Urinary bladder (tissue), 4 donors: ENCODE data around the gene LINGO4. TPM values are rescaled to one million over a fixed set of nuclear protein-coding genes. Genes with fewer than 3 reads are reported as not detected.

Experiments used
- DNase-seq: peaks from one replicate; pipeline ENCODE4 v3.0.0-alpha.2; 2015; ENCODE audit errors: extremely low spot score
- H3K27ac ChIP-seq: one replicate; pipeline ENCODE4 v1.5.1; 2013; ENCODE audit warnings: low read depth, mild to moderate bottlenecking, moderate library complexity
- H3K36me3 ChIP-seq: one replicate; pipeline ENCODE4 v1.6.1; 2013; ENCODE audit warnings: mild to moderate bottlenecking, moderate library complexity; ENCODE audit not compliant: insufficient read depth
- H3K4me1 ChIP-seq: one replicate; pipeline ENCODE4 v1.6.1; 2013; ENCODE audit warnings: mild to moderate bottlenecking, moderate library complexity; ENCODE audit not compliant: insufficient read depth
- H3K4me3 ChIP-seq: one replicate; pipeline ENCODE4 v1.5.1; 2013; ENCODE audit warnings: low read depth, low read length
- WGBS: extraction: QIAGEN DNeasy Blood & Tissue Kit; methylation state at CpG from one replicate; pipeline ENCODE4 v1.1.7; 2013; 5-methylcytosine and 5-hydroxymethylcytosine counted together
- polyA plus RNA-seq: library from polyadenylated mRNA; stranded (reverse); fragments of 200-250 nt; gene quantifications from one replicate; pipeline ENCODE4 v1.2.3, GENCODE V29; 2013
- total RNA-seq: library from RNA; depleted of rRNA; stranded (reverse); fragments of >200 nt; gene quantifications from one replicate; pipeline ENCODE4 v1.2.3, GENCODE V29; 2014
- donor health status: healthy with polysubstance abuse.
- donor health status: healthy.

Gene LINGO4
- total and polyA plus RNA-seq, 2 donors: 0.16 to 0.19 TPM

- Histone ChIP-seq H3K4me3 (no peak overlapping the region), H3K4me1 (no peaks in the 10 kb centered on the region), H3K36me3 (no peaks in the 10 kb centered on the region), H3K27ac (no peak overlapping the region)
- WGBS: 34% methylated on average over 4 of the region's 4 CpGs
- DNase-seq: no peak
Observed at GRCh38 chr1:151829352-151830046, 24.3 kb upstream of the LINGO4 start.

- 7% methylated on average over 12 of the region's 12 CpGs for WGBS
- peak; percentile 40 for DNase-seq
- no peaks in the 10 kb centered on the region for H3K36me3 ChIP-seq
- no peak overlapping the region for H3K4me3 ChIP-seq
- no peak overlapping the region for H3K27ac ChIP-seq
- H3K4me1 ChIP-seq: no peaks in the 10 kb centered on the region
Observed at GRCh38 chr1:151828921-151829320, 23.7 kb upstream of the LINGO4 start.

- no peak overlapping the region for H3K27ac ChIP-seq
- H3K4me3 ChIP-seq: no peak overlapping the region
- no peaks in the 10 kb centered on the region for H3K36me3 ChIP-seq
- no peaks in the 10 kb centered on the region for H3K4me1 ChIP-seq
- WGBS: 56% methylated on average over 9 of the region's 9 CpGs
- DNase-seq: no peak
Observed at GRCh38 chr1:151827853-151828252, 22.6 kb upstream of the LINGO4 start.

- Histone ChIP-seq H3K27ac (no peak overlapping the region), H3K4me1 (no peaks in the 10 kb centered on the region), H3K4me3 (no peak overlapping the region), H3K36me3 (no peaks in the 10 kb centered on the region)
- no peak for DNase-seq
- 49% methylated on average over 21 of the region's 21 CpGs for WGBS
Observed at GRCh38 chr1:151825751-151826660, 20.8 kb upstream of the LINGO4 start.

GRCh38 chr1:151825204-151825603 is 20.0 kb upstream of the LINGO4 start:
- no peak overlapping the region for H3K27ac ChIP-seq
- no peak overlapping the region for H3K4me3 ChIP-seq
- no peaks in the 10 kb centered on the region for H3K4me1 ChIP-seq
- no peaks in the 10 kb centered on the region for H3K36me3 ChIP-seq
- DNase-seq: no peak
- 77% methylated on average over 9 of the region's 9 CpGs for WGBS

- Histone ChIP-seq H3K36me3 (no peaks in the 10 kb centered on the region), H3K4me3 (no peak overlapping the region), H3K27ac (no peak overlapping the region), H3K4me1 (no peaks in the 10 kb centered on the region)
- 76% methylated on average over 8 of the region's 8 CpGs for WGBS
- no peak for DNase-seq
Observed at GRCh38 chr1:151823175-151823574, 18.0 kb upstream of the LINGO4 start.

- Histone ChIP-seq H3K27ac (no peak overlapping the region), H3K4me3 (no peak overlapping the region), H3K36me3 (no peaks in the 10 kb centered on the region), H3K4me1 (no peaks in the 10 kb centered on the region)
- DNase-seq: no peak
- WGBS: 51% methylated on average over 7 of the region's 7 CpGs
Observed at GRCh38 chr1:151822404-151822803, 17.2 kb upstream of the LINGO4 start.

- Histone ChIP-seq H3K27ac (no peak overlapping the region), H3K4me1 (no peaks in the 10 kb centered on the region), H3K36me3 (no peaks in the 10 kb centered on the region), H3K4me3 (no peak overlapping the region)
- no peak for DNase-seq
- 16% methylated on average over 2 of the region's 2 CpGs for WGBS
Observed at GRCh38 chr1:151820940-151821339, 15.7 kb upstream of the LINGO4 start.

- H3K4me3 ChIP-seq: no peak overlapping the region
- H3K27ac ChIP-seq: no peak overlapping the region
- H3K36me3 ChIP-seq: no peaks in the 10 kb centered on the region
- 73% methylated on average over 7 of the region's 7 CpGs for WGBS
- H3K4me1 ChIP-seq: no peaks in the 10 kb centered on the region
- DNase-seq: no peak
Observed at GRCh38 chr1:151819976-151820623, 14.9 kb upstream of the LINGO4 start.

- Histone ChIP-seq H3K4me3 (no peak overlapping the region), H3K27ac (no peak overlapping the region), H3K4me1 (no peaks in the 10 kb centered on the region), H3K36me3 (no peaks in the 10 kb centered on the region)
- WGBS: 87% methylated on average over 12 of the region's 12 CpGs
- no peak for DNase-seq
Observed at GRCh38 chr1:151819227-151819835, 14.1 kb upstream of the LINGO4 start.

GRCh38 chr1:151817353-151817730 is 12.1 kb upstream of the LINGO4 start:
- Histone ChIP-seq H3K4me1 (no peaks in the 10 kb centered on the region), H3K36me3 (no peaks in the 10 kb centered on the region), H3K4me3 (no peak overlapping the region), H3K27ac (no peak overlapping the region)
- 62% methylated on average over 7 of the region's 7 CpGs for WGBS
- DNase-seq: no peak

- no peak overlapping the region for H3K27ac ChIP-seq
- DNase-seq: no peak
- H3K36me3 ChIP-seq: no peaks in the 10 kb centered on the region
- 78% methylated on average over 26 of the region's 26 CpGs for WGBS
- no peaks in the 10 kb centered on the region for H3K4me1 ChIP-seq
- H3K4me3 ChIP-seq: no peak overlapping the region
Observed at GRCh38 chr1:151816548-151817352, 11.5 kb upstream of the LINGO4 start.
